Mucosa of descending colon (tissue), 3 donors: Measurements from ENCODE around the gene SLCO1A2. TPM values are rescaled to one million over a fixed set of nuclear protein-coding genes. Genes with fewer than 3 reads are reported as not detected.

Experiments used
- ATAC-seq: fragments of 200-7000 bp; cut with Tn5 transposase; one replicate; pipeline ENCODE4 v1.9.1; 2020; ENCODE audit warnings: mild to moderate bottlenecking, moderate library complexity
- DNase-seq, 3 donors: peaks; one replicate each; pipeline ENCODE4 v3.0.0-alpha.2; 2020
- H3K36me3 ChIP-seq: fragments of 200-600 bp; one replicate; pipeline ENCODE4 v1.8.0; 2021; ENCODE audit warnings: low read depth, mild to moderate bottlenecking
- H3K4me1 ChIP-seq: fragments of 200-600 bp; one replicate; pipeline ENCODE4 v1.8.0; 2021; ENCODE audit warnings: low read depth, mild to moderate bottlenecking
- H3K4me3 ChIP-seq: fragments of 200-600 bp; one replicate; pipeline ENCODE4 v1.8.0; 2021; ENCODE audit warnings: mild to moderate bottlenecking
- H3K9me3 ChIP-seq: fragments of 200-600 bp; one replicate; pipeline ENCODE4 v1.8.0; 2021; ENCODE audit warnings: mild to moderate bottlenecking
- CTCF ChIP-seq: fragments of 200-600 bp; IDR thresholded peaks from one replicate; pipeline ENCODE4 v1.8.0; 2022; ENCODE audit warnings: antibody characterized with exemption, mild to moderate bottlenecking
- intact Hi-C, 2 donors: fragments of 100-400 bp; cut with DNase I in 1 of 2; cut with micrococcal nuclease in 1 of 2; formaldehyde crosslinking; loops; one replicate each; pipeline versions ENCODE4 v1.11.0 to v1.11.1; 2022; cut with DNase I, micrococcal nuclease
- total RNA-seq, 3 donors: library from RNA; stranded (reverse); fragmentation: NEBNext Ultra II Directional in 2 of 3; extraction: Animal tissue kit (Norgen Biotek cat#: 25700) in 2 of 3; gene quantifications; one replicate each; pipeline versions ENCODE4 v1.2.1 to v1.2.4, GENCODE V29; 2021 to 2023
- donor health status: DM: no; HTN: no; CAD: no; lungs with moderate emphysema.
- donor health status: DM: no; HTN: no; CAD: no.
- donor health status: DM: no; HTN: yes; CAD: no.

Gene SLCO1A2
- total RNA-seq, 3 donors from 2014 or later, result not detected

- intact Hi-C loops, result no loop called here
- no peaks in the 10 kb centered on the region for H3K36me3 ChIP-seq
- no peaks in the 10 kb centered on the region for H3K4me1 ChIP-seq
- ATAC-seq (no peak), DNase-seq (no peak)
- no peaks in the 10 kb centered on the region for H3K9me3 ChIP-seq
- no peak overlapping the region for H3K4me3 ChIP-seq
- no peak for TF ChIP-seq CTCF
These were observed 110.8 kb downstream of the SLCO1A2 start for GRCh38 chr12:21223930-21224329.

DNA sequence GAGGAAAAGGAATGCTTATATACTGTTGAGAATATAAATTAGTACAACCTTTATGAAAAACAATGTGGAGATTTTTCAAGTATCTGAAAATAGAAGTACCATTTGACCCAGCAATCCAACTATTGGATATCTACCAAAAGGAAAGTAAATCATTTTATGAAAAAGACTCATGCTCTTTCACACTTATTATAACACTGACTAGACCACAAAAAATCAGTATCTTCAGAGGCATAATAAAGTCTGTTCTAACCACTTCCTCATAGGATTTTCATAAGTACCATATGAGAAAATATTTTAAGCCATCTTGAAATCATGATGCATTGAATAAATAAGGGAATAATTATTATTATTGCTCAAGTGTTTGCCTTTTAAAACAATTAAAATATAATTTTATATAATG is 112.9 kb downstream of the SLCO1A2 start:
- Histone ChIP-seq H3K36me3 (no peaks in the 10 kb centered on the region), H3K4me3 (no peak overlapping the region), H3K9me3 (no peaks in the 10 kb centered on the region), H3K4me1 (no peaks in the 10 kb centered on the region)
- no peak for TF ChIP-seq CTCF
- no peak for ATAC-seq
- DNase-seq, result no peak
- intact Hi-C loops, result no loop called here

DNA sequence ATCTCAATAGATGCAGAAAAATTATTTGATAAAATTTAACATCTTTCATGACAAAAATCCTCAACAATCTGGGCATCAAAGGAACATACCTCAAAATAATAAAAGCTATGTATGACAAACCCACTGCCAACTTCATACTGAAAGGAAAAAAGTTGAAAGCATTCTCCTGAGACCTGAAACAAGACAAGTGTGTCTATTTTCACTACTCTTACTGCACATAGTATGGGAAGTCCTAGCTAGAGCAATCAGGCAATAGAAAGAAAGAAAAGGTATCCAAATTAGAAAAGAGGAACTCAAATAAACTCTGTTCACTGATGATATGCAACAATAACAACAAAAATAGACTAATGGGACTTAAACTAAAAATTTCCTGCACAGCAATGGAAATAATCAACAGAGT is 113.6 kb downstream of the SLCO1A2 start:
- Histone ChIP-seq H3K36me3 (no peaks in the 10 kb centered on the region), H3K4me1 (no peaks in the 10 kb centered on the region), H3K4me3 (no peak overlapping the region), H3K9me3 (no peaks in the 10 kb centered on the region)
- intact Hi-C loops, result no loop called here
- DNase-seq (no peak), ATAC-seq (no peak)
- no peak for TF ChIP-seq CTCF

- intact Hi-C loops, result no loop called here
- Histone ChIP-seq H3K9me3 (no peaks in the 10 kb centered on the region), H3K4me3 (no peak overlapping the region), H3K36me3 (no peaks in the 10 kb centered on the region), H3K4me1 (no peaks in the 10 kb centered on the region)
- DNase-seq (no peak), ATAC-seq (no peak)
- TF ChIP-seq CTCF, result no peak
These were observed 114.5 kb downstream of the SLCO1A2 start for GRCh38 chr12:21220266-21220665.

GRCh38 chr12:21219206-21219605 is 115.5 kb downstream of the SLCO1A2 start:
- TF ChIP-seq CTCF, result no peak
- no peak for DNase-seq
- Histone ChIP-seq H3K4me1 (no peaks in the 10 kb centered on the region), H3K4me3 (no peak overlapping the region), H3K36me3 (no peaks in the 10 kb centered on the region), H3K9me3 (no peaks in the 10 kb centered on the region)
- ATAC-seq, result no peak
- intact Hi-C loops, result no loop called here

Other genes with a start within 250 kb of the SLCO1A2 start
- not detected for gene SLCO1B1, start 203.7 kb downstream of the SLCO1A2 start, total RNA-seq
- not detected for gene IAPP, start 38.0 kb upstream of the SLCO1A2 start, total RNA-seq
- gene PYROXD1, start 102.7 kb upstream of the SLCO1A2 start, total RNA-seq, result 10 to 100 TPM; 27.0 to 48.4 (median 37.5) TPM
- gene RECQL, start 166.7 kb upstream of the SLCO1A2 start, total RNA-seq, result 10 to 100 TPM in 2 of 3 donors, 1 to 10 TPM in 1; 9.3 to 29.6 (median 16.2) TPM
- 10 to 100 TPM; 15.4 to 22.0 (median 21.5) TPM for gene GOLT1B, start 166.9 kb upstream of the SLCO1A2 start, total RNA-seq
- gene SPX, start 191.4 kb upstream of the SLCO1A2 start, total RNA-seq, result under 1 TPM in 1 of 3 donors, not detected in 2; 0.13 TPM